Effector memory CD8-positive, alpha-beta T cell (primary cell): ENCODE results near the gene ADGRL2.

Experiments used
- ATAC-seq: fragments of 150-1000 bp; cut with Tn5 transposase; replicated peaks from 2 replicates; pipeline ENCODE4 v1.10.0; 2021; ENCODE audit warnings: mild to moderate bottlenecking, moderate library complexity
- DNase-seq, 3 experiments: peaks; one replicate each; pipeline ENCODE4 v3.0.0; 2021
- H3K27ac Mint-ChIP-seq, 2 donors: one replicate each; pipeline ENCODE4 v1.8.0; 2022; ENCODE audit warnings: mild to moderate bottlenecking in 2 of 2, mixed read lengths in 2 of 2, moderate library complexity in 2 of 2
- H3K27me3 Mint-ChIP-seq, 2 donors: one replicate each; pipeline ENCODE4 v1.8.0; 2022; ENCODE audit warnings: mixed read lengths in 2 of 2
- H3K36me3 Mint-ChIP-seq: one replicate; pipeline ENCODE4 v1.8.0; 2022; ENCODE audit warnings: mild to moderate bottlenecking, moderate library complexity, mixed read lengths; ENCODE audit not compliant: insufficient read depth
- H3K4me1 Mint-ChIP-seq, 2 donors: one replicate each; pipeline ENCODE4 v1.8.0; 2022; ENCODE audit warnings: low read depth in 2 of 2, mixed read lengths in 2 of 2
- H3K4me3 Mint-ChIP-seq, 2 donors: one replicate each; pipeline ENCODE4 v1.8.0; 2022; ENCODE audit warnings: mild to moderate bottlenecking in 2 of 2, mixed read lengths in 2 of 2, moderate library complexity in 2 of 2
- H3K9me3 Mint-ChIP-seq, 2 donors: one replicate each; pipeline ENCODE4 v1.8.0; 2022; ENCODE audit warnings: mixed read lengths in 2 of 2

ADGRL2 gene

GRCh38 chr1:81970416-81970815, 169.7 kb downstream of the ADGRL2 start:
- H3K36me3 Mint-ChIP-seq: no peaks in the 10 kb centered on the region
- H3K27me3 Mint-ChIP-seq: no peaks in the 10 kb centered on the region
- peaks cover 0 to 13% of the 10 kb centered on the region in 2 donors for H3K9me3 Mint-ChIP-seq
- ATAC-seq: no peak
- H3K4me1 Mint-ChIP-seq: no peaks in the 10 kb centered on the region
- no peak overlapping the region for H3K27ac Mint-ChIP-seq
- H3K4me3 Mint-ChIP-seq: no peak overlapping the region
- no peak for DNase-seq

- no peak overlapping the region for H3K27ac Mint-ChIP-seq
- H3K9me3 Mint-ChIP-seq: peaks cover 2 to 7% of the 10 kb centered on the region in 2 donors
- no peak overlapping the region for H3K4me3 Mint-ChIP-seq
- no peak for ATAC-seq
- no peaks in the 10 kb centered on the region for H3K27me3 Mint-ChIP-seq
- H3K4me1 Mint-ChIP-seq: no peaks in the 10 kb centered on the region
- DNase-seq: no peak
- no peaks in the 10 kb centered on the region for H3K36me3 Mint-ChIP-seq
Measured at GRCh38 chr1:81974222-81974841, 173.6 kb downstream of the ADGRL2 start.

DNA sequence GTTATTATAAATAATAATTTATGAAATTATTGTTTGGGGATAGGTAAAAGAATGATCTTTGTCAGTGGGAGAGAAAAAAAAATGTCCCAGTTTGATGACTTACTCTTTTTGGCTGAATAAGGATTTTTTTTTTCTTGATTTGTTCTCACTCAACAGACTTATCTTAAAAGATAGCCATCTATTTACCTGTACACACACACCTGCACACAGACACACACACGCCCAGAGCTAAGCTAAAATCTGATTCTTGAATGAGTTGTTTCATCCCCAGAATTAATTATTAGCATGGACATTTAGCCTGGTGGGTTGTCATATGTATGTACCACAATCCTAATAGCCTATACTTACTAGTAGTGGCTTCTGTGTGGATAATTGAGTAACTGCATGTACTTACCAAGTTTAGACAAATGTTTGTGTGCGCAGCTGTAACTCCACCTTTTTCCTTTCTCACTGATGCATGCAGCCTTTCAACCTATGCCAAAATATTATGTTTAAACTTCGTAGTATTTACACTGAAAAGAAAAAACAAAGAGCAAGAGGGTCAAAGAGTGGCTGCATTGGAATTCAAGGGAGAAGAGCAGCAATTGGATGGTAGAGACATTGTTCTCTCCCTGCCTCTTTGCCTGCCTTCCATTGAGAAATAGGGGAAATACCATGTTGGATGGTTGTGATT, 174.3 kb downstream of the ADGRL2 start:
- Mint-ChIP-seq H3K27me3 (no peaks in the 10 kb centered on the region), H3K9me3 (peaks cover 2 to 7% of the 10 kb centered on the region in 2 donors), H3K36me3 (no peaks in the 10 kb centered on the region), H3K4me3 (no peak overlapping the region), H3K27ac (no peak overlapping the region), H3K4me1 (no peaks in the 10 kb centered on the region)
- ATAC-seq (no peak), DNase-seq (no peak)

DNA sequence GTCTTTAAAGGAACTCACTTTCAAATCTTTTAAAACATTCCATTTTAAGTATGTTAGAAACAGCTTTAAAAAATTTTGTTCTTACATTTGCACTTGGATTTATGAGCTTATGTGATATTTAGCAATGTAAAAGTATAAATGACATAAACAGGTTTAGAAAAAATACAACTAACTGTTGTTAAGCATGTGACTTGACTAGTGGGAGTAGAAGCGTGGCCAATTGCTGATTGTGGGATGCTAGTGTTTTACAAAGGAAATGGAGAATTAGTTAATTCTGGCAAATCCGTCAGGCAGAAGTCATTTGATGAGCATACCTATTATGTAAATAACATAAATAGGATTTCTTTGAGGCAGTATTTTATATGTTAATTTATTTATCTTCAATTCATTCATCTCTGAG, 175.8 kb downstream of the ADGRL2 start:
- Mint-ChIP-seq H3K4me3 (no peak overlapping the region), H3K9me3 (peaks cover 2 to 7% of the 10 kb centered on the region in 2 donors), H3K27me3 (no peaks in the 10 kb centered on the region), H3K4me1 (no peaks in the 10 kb centered on the region), H3K36me3 (no peaks in the 10 kb centered on the region), H3K27ac (no peak overlapping the region)
- DNase-seq (no peak), ATAC-seq (no peak)

GRCh38 chr1:81978945-81979344, 178.2 kb downstream of the ADGRL2 start:
- no peaks in the 10 kb centered on the region for H3K36me3 Mint-ChIP-seq
- no peaks in the 10 kb centered on the region for H3K4me1 Mint-ChIP-seq
- ATAC-seq: no peak

GRCh38 chr1:81982523-81982922, 181.8 kb downstream of the ADGRL2 start:
- Mint-ChIP-seq H3K4me3 (no peak overlapping the region), H3K27ac (no peak overlapping the region), H3K36me3 (no peaks in the 10 kb centered on the region), H3K4me1 (no peaks in the 10 kb centered on the region), H3K27me3 (no peaks in the 10 kb centered on the region), H3K9me3 (peaks cover 0 to 8% of the 10 kb centered on the region in 2 donors)
- DNase-seq: no peak
- no peak for ATAC-seq

More at GRCh38 chr1:81978945-81979344, 178.2 kb downstream of the ADGRL2 start:
- H3K27me3 Mint-ChIP-seq: no peaks in the 10 kb centered on the region
- no peak overlapping the region for H3K4me3 Mint-ChIP-seq
- H3K9me3 Mint-ChIP-seq: peaks cover 4 to 7% of the 10 kb centered on the region in 2 donors
- no peak overlapping the region for H3K27ac Mint-ChIP-seq
- no peak for DNase-seq

GRCh38 chr1:81989524-81989923, 188.8 kb downstream of the ADGRL2 start:
- Mint-ChIP-seq H3K4me3 (no peak overlapping the region), H3K4me1 (no peaks in the 10 kb centered on the region), H3K9me3 (peaks cover 0 to 6% of the 10 kb centered on the region in 2 donors), H3K27me3 (no peaks in the 10 kb centered on the region), H3K36me3 (no peaks in the 10 kb centered on the region), H3K27ac (no peak overlapping the region)
- ATAC-seq (no peak), DNase-seq (no peak)

DNA sequence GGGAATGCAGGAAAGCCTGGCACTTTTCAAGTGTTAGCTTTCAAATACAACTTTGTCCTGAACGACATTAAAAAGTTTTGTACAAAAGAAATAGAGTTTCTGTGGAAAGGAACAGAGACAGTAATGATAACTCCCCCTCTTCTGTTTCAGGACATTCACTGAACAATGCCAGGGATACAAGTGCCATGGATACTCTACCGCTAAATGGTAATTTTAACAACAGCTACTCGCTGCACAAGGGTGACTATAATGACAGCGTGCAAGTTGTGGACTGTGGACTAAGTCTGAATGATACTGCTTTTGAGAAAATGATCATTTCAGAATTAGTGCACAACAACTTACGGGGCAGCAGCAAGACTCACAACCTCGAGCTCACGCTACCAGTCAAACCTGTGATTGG, 189.5 kb downstream of the ADGRL2 start:
- no peak overlapping the region for H3K27ac Mint-ChIP-seq
- no peaks in the 10 kb centered on the region for H3K36me3 Mint-ChIP-seq
- H3K4me1 Mint-ChIP-seq: no peaks in the 10 kb centered on the region
- H3K27me3 Mint-ChIP-seq: no peaks in the 10 kb centered on the region
- no peak for ATAC-seq
- no peak overlapping the region for H3K4me3 Mint-ChIP-seq
- DNase-seq: no peak
- H3K9me3 Mint-ChIP-seq: peaks cover 0 to 6% of the 10 kb centered on the region in 2 donors

- Mint-ChIP-seq H3K27me3 (no peaks in the 10 kb centered on the region), H3K4me1 (no peaks in the 10 kb centered on the region), H3K36me3 (no peaks in the 10 kb centered on the region), H3K27ac (no peak overlapping the region), H3K9me3 (peaks cover 1 to 7% of the 10 kb centered on the region in 2 donors), H3K4me3 (no peak overlapping the region)
- DNase-seq (no peak), ATAC-seq (no peak)
Measured at GRCh38 chr1:81998165-81998564, 197.4 kb downstream of the ADGRL2 start.

- Mint-ChIP-seq H3K27ac (no peak overlapping the region), H3K9me3 (peaks cover 6 to 15% of the 10 kb centered on the region in 2 donors), H3K4me3 (no peak overlapping the region), H3K36me3 (no peaks in the 10 kb centered on the region), H3K27me3 (no peaks in the 10 kb centered on the region), H3K4me1 (no peaks in the 10 kb centered on the region)
- DNase-seq (no peak), ATAC-seq (no peak)
Measured at GRCh38 chr1:81999364-81999763, 198.6 kb downstream of the ADGRL2 start.

- no peak for ATAC-seq
- Mint-ChIP-seq H3K27me3 (no peaks in the 10 kb centered on the region), H3K36me3 (no peaks in the 10 kb centered on the region), H3K27ac (no peak overlapping the region), H3K9me3 (peaks cover 6 to 15% of the 10 kb centered on the region in 2 donors), H3K4me3 (no peak overlapping the region), H3K4me1 (no peaks in the 10 kb centered on the region)
- DNase-seq: no peak
Measured at GRCh38 chr1:82000221-82000620, 199.5 kb downstream of the ADGRL2 start.

DNA sequence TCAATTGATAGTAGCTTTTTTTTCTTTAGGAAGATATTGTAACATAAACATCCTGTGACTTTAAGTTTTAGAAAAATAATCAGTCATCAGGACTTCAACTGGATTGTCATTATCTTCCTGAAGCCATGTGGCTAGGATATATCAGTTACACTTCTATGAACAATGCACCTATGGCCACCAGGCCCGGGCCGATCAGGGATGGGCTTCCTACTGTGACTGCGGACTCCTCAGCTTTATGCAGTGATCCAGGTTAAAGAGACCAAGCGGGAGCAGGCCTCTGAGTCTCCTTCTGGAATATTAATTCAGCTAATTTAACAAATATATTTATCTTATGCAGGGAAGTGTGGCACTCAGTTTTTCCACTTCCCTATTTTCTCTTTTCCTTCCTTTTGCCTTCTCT, 200.6 kb downstream of the ADGRL2 start:
- H3K4me3 Mint-ChIP-seq: no peak overlapping the region
- H3K27ac Mint-ChIP-seq: no peak overlapping the region
- no peaks in the 10 kb centered on the region for H3K4me1 Mint-ChIP-seq
- no peak for ATAC-seq
- peaks cover 6 to 15% of the 10 kb centered on the region in 2 donors for H3K9me3 Mint-ChIP-seq
- H3K27me3 Mint-ChIP-seq: no peaks in the 10 kb centered on the region
- no peaks in the 10 kb centered on the region for H3K36me3 Mint-ChIP-seq
- DNase-seq: no peak

- H3K4me3 Mint-ChIP-seq: no peak overlapping the region
- no peak overlapping the region for H3K27ac Mint-ChIP-seq
- peaks cover 11 to 20% of the 10 kb centered on the region in 2 donors for H3K9me3 Mint-ChIP-seq
- DNase-seq (no peak), ATAC-seq (no peak)
- no peaks in the 10 kb centered on the region for H3K27me3 Mint-ChIP-seq
- H3K4me1 Mint-ChIP-seq: no peaks in the 10 kb centered on the region
- no peaks in the 10 kb centered on the region for H3K36me3 Mint-ChIP-seq
Measured at GRCh38 chr1:82007804-82008203, 207.1 kb downstream of the ADGRL2 start.

DNA sequence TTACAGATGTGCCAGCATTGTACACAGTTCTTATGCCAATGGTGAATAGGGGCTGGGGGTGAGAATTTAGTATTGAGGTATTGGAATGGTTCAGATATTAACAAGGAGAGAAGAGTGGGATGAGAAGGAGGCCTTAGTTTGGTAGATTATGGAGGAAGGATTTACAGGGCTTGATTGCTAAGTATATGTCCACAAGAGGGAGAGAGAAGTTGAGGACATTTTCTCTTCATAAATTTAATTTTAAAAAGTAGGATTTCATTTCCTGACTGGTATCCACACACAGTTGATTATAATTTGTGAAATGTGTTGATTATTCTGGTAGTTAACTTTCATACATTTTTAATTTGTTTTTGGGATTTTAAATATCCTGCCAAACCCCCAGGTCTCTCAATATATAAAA, 213.0 kb downstream of the ADGRL2 start:
- H3K4me1 Mint-ChIP-seq: no peaks in the 10 kb centered on the region
- H3K27ac Mint-ChIP-seq: no peak overlapping the region
- no peak overlapping the region for H3K4me3 Mint-ChIP-seq
- H3K27me3 Mint-ChIP-seq: no peaks in the 10 kb centered on the region
- no peak for ATAC-seq
- no peaks in the 10 kb centered on the region for H3K36me3 Mint-ChIP-seq
- peaks cover 14 to 15% of the 10 kb centered on the region in 2 donors for H3K9me3 Mint-ChIP-seq
- DNase-seq: no peak
